Left forelimb (tissue), 1 donor: Measurements from ENCODE around the gene MAT2A.

ENCODE experiments used
- DNase-seq: peaks from one replicate; pipeline ENCODE4 v3.0.0-alpha.2; 2018; ENCODE audit warnings: low spot score

MAT2A gene

GRCh38 chr2:85538507-85539360, at the start of gene MAT2A:
MAT2A (plus strand) TSS chr2:85539168; CDS start chr2:85539288, 120 bp downstream.
- peak; percentile 99 for DNase-seq

DNA sequence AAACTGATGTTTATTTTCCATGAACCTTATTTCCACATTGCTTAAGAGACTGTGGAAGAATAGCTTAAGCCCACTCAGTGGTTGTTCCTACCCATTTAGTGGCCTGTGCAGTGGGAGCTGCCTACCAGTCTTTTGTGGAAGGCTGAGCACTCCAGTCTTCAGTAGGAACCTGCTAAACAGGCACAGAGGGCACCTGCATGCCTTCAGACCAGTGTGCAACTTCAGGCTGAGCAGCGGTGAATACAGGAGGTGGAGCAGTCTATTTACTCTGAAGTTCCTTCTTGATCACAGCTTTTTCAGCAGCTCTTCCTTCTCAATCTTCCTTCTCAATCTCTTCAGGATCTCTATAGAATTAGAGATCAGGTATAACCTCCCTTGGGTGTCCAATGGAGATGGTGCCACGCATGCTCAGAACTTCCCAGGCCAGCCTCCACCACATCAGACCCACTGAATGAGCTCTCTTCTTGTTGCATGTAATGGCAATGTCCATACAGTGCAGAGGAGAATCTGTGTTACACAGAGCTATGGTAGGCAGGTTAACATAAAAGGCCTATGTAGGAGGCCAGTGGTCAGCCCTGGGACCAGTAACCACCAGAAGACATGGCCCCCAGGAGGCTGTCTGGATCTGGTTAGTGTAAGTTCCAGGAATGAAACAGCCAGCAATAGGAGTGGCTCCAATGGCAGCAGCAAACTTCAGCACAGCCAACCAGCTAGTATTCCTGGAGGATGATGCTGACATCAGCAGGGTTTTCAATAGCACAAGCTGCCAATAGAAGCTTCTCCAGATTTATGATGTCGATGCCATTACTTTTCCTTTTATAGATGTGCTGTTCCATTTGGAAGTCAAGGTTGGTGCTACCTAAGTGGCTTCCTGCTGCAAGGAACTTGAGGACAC, 47.9 kb upstream of the MAT2A start:
- no peak for DNase-seq

GRCh38 chr2:85496436-85496835, 42.5 kb upstream of the MAT2A start:
- peak; percentile 8 for DNase-seq

DNA sequence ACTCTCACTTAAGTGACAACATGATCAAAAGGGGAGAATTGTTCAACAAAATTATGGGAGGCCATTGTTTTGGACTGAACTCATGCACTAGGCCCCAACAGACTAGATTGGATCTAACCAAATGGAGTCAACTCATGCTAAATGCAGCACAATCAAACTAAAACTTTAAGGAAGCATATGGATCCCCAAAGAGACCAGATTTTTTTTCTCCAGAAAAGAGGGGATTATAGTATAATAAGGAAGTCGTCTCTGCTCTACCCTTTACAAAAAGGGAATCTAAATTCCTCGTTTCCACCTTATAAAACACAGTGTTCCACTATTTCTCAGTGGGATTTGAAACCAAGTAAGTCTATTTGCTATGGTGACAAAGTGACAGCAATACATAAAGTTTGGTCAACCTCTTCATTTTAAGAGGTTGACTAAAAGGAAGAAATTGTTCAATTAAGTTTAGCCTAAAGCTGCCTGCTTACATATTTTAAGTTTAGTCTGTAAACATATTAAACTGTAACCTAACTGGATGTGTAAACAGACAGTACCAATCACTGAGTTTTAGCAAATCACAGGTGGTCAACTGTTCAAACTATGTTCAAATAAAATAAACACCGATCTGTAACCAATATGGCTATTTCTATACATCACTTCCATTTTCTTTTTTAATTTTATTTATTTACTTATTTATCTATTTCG, 40.9 kb upstream of the MAT2A start:
- no peak for DNase-seq

DNA sequence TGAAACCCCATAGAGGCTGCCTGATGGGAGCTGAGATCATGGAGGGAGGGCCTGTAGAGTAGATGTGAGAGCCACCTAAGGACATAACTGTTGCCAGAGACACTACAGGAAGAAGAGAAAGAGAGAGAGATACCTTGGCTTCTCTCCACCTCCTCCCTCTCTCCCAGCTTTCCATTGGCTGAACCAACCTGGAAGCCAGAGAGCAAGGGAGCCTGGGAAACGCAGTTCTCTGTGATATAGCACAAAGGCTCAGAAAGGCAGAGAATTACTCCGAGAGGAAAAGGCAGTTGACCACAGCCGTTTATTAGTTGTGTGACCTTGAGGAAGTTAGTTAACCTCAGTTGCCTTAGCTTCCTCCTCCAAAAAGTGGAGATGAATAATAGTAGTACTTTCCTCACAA, 37.7 kb upstream of the MAT2A start:
- DNase-seq, result no peak

DNA sequence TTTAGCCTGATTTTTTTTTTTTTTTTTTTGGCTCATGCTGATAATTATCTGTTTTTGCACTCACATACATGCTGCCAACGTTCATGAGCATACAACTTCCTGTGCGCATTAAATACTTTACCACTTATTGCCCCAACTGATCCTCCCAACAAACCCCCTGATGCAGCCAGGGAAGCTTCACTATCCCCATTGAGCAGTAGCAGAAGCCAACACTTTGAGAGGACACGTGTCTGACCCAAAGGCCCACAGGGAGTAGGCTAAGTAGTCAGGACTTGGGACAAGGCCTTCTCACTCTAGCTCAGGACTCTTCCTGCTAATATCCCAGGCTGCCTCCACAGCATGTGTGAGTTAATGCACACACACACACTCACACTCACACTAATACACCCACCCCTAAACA, 36.2 kb upstream of the MAT2A start:
- peak; percentile 12 for DNase-seq

DNA sequence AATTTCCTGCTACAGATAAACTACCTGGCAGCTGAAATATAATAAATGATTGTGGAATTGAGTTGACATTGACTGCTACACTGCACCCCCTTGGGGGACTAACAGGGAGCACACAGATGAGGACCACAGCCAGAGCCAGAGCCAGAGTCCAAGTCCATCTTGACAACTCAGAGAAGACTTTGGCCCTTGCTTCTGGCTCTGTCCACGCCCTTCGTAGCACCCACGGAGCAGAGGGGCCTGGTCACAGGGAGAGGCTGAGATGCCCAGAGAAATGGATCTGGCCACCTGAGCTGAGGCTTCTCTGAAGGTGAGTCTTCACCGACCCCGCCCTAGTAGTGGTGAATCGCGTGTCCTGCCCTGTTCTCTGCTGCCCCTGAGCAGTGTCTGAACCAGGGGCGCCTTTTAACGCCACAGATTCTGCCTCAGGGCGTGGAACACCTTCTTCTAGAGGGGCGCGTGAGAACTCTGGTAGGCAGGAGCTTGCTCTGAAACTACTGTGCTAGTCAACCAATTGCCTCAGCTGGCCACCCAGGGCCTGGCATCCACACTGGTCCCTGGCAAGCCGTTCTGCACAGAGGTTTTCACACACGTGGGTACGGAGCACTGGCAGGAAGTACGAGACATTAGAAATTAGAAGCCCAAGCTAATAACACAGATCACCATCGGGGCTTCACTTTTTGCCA, 35.7 kb upstream of the MAT2A start:
- peak; percentile 50 for DNase-seq

GRCh38 chr2:85503851-85504777, 34.9 kb upstream of the MAT2A start:
- peak; percentile 37 for DNase-seq

GRCh38 chr2:85504778-85505261, 34.1 kb upstream of the MAT2A start:
- peak; percentile 66 for DNase-seq

GRCh38 chr2:85505551-85506238, 33.3 kb upstream of the MAT2A start:
- peak; percentile 48 for DNase-seq

- DNase-seq, result peak; percentile 37
These were observed 32.2 kb upstream of the MAT2A start for GRCh38 chr2:85506768-85507181.

DNA sequence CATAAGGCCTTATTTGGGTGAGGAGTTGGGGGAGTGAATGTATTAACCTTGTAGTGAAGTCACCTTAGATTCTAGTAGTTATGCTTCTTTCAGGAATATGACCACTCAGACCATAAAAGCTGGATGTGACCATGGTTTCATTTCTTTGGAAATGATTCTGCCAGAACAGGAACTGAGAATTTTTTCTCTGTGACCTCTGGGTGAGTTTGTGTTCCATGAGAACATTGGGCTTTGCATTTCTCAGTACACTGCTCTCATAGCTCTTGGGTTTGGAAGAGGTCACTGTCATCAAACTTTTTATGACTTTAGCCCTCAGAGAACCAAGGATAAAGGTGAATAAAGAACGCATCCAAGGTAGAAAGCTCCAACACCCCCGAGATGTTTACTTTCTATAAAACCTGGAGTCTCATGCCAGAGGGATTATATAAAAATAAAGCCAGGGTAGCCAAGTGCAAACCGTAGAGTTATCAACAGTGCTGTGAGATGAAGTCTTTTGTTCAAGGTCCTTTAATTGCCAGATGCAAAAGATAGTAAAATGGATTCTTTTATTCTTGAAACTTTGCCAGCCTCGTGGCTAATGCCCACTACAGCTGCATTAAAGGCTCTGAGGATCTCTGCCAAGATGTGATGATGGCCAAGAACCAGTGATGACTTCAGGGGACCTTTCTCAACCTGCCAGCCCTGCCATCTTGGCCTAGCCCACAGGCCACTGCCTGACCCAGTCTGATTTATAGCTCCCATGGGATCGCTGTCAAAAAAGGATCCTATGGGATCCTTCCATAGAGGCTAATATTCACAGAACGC, 27.8 kb upstream of the MAT2A start:
- DNase-seq, result no peak

DNA sequence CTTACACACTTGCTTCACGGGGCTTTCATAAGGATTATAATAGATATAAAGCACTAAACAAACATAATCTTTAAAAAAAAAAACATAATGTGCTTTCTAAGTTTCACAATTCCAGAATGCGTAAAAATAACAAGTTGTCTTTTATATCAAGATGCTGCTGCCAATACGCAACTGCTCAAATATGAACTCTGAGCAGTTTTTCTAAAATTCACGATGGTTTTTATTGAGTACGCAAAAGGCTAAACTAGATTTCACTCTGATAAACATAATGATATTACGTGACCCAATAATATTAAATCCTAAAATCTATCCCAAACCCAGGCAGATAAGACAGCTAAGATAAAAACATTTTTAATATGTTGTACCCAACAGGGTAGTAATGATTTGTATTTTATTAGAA, 24.6 kb upstream of the MAT2A start:
- no peak for DNase-seq

DNA sequence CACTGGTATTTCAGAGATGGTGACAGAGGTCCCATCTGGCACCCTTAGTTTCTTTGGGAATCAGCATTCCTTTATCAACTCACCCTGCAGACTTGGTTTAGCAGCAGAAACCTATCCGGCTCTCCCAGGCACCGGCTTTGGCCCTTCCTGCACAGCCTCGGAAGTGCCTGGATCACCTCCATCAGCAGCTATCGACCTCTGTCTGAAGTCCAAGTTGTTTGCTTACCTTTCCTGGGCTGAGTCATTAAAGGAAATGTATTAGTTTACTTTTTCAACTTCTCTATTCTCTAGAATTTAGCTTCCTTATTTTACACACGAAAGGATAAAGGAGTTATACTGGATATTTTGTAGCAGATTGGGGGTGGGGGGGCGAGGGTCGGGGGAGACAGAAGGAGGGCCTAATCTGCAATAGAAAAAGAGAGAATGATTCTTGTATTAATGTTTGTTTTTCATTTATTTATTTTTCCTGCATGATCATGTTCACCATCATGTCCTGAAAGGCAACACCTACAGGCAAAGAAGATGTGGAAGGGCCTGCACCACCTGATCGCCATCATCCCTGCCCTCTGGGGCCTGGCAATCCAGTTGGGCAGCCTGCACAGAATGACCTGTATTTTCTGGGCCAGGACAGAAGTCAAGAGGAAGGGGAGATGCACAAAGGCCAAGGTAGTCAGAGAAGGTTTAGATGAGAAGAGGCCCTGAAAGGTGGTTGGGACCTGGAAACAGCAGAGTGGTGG, 22.1 kb upstream of the MAT2A start:
- no peak for DNase-seq

DNA sequence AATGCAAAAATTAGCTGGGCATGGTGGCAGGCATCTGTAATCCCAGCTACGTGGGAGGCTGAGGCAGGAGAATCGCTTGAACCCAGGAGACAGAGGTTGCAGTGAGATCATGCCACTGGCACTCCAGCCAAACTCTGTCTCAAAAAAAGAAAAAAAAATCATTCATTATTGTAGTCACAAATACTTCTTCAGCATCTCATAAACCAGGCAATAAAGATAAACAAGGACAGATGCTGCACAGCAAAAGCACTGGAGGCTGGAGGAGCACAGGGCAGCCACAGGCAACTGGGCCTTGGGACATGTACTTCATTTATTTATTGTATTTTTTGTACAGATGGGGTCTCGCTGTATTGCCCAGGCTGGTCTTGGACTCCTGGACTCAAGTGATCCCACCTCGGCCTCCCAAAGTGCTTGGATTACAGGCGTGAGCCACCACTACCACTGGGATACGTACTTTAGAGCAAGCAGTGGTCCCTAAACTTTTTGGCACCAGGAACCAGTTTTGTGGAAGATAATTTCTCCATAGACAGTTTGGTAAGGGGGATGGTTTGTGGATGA, 16.8 kb upstream of the MAT2A start:
- no peak for DNase-seq

DNA sequence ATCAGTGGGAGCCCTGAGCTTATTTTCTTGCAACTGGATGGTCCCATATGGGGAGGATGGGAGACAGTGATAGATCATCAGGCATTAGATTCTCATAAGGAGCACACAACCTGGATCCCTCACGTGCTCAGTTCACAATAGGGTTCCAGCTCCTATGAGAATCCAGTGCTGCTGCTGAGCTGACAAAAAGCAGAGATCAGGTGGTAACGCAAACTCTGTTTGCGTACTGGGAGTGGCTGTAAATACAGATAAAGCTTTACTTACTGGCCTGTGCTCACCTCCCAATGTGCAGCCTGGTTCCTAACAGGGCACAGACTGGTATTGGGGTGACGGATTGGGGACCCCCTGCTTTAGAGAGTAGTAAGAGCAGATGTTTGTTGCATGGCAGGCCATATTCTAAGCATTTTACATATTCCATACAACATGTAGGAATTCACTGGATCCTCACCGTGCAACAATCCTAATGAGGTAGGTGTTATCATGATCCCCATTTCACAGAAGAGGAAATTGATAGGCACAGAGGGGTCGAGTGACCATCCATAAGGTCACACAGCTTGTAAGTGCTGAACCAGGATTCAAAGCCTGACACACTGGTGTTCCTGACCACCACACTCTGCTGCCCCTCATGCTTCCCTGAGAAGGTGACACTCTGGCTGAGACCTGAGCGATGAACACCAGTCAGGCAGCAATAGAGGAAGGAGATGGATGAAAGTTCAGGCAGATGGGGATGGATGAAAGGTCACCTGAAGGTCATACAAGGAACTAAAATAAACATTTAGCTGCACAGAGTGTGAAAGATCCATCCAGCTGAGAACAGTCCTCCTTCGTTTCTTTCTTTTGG, 15.7 kb upstream of the MAT2A start:
- no peak for DNase-seq

GRCh38 chr2:85523903-85524335, 15.0 kb upstream of the MAT2A start:
- no peak for DNase-seq
